HG03175 (cell line): Measurements from ENCODE around the gene PSME2.
A peak's percentile ranks its signal among the peaks of the same experiment; 100 is the strongest.

Experiments
- ATAC-seq: cut with Tn5 transposase; IDR thresholded peaks from one replicate; pipeline ENCODE4 v1.9.1; 2021; ENCODE audit warnings: mild to moderate bottlenecking, moderate library complexity; ENCODE audit not compliant: unreplicated experiment

PSME2 gene

DNA sequence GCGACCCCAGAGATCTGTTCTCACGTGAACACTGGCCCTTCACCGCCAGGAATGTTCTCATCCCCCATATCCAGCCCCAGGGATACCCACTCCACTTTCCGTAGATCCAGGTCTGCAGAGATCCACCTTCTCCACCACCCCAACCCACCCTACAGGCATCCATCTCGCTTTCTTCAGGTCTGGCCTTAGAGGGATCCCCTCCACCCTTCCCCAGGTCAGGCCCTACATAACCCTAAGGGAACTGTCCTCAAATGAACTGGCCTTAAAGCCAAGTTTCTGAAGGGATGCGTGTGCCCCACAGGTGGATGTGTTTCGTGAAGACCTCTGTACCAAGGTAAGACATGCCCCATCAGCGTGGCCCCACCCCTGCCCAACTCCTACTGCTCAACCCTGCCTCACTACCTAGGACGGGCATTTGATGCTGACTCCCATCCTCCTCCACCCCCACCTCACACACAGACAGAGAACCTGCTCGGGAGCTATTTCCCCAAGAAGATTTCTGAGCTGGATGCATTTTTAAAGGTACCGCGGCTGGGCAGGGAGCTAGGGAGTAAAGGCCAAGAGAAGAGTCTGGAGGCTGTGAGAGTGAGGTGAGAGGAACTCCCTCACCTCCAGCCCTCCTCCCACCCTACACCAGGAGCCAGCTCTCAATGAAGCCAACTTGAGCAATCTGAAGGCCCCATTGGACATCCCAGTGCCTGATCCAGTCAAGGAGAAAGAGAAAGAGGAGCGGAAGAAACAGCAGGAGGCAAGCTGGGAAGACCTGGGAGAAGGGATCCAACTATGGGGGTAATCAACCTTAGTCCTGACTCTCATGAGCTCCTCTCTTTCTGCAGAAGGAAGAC lies 9.5 kb downstream of the PSME2 start:
- no peak for ATAC-seq

DNA sequence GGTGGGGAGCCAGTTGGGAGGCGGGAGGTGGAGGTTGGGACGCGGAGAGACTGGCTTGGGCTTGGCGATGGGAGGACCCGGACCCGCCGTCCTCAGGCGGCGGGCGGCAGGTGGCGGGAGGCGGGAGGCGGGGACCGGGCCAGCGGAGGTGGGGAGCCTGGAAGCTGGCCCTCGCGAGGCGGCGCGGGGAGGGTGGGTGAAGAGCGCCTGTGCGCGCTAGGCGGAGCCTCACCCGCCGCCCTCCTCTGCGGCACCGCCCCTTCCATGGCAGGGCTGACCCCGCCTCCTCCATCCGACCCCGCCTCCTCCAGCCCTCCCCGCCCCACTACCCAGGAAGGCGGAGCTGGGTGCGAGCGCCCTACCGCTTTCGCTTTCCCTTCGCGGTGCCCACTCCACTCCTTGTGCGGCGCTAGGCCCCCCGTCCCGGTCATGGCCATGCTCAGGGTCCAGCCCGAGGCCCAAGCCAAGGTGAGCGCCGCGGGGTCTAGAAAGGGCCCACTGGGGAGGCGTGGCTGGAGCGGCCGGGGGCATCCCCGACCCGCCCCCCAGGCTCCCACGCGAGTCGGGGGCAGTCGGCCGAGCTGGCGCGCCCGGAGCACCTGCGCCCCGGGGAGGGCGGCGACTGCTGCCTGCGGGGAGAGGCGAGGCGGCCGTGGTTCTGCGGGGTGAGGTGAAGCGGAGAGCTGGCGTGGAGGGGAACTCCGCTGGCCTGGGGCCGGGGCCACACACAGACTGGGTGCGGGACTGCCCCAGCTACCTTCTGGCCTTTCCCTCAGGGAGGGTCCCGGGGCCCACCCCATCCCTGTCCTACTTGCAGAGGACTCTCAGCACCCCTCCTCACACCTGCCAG lies 10.4 kb downstream of the PSME2 start, which contains the start of gene PSME1:
Gene PSME1 (plus strand): TSS at position 361 of the 850 bp plus-strand sequence. CDS start 69 bp downstream, at position 430.
- ATAC-seq, result peak; percentile 92

DNA sequence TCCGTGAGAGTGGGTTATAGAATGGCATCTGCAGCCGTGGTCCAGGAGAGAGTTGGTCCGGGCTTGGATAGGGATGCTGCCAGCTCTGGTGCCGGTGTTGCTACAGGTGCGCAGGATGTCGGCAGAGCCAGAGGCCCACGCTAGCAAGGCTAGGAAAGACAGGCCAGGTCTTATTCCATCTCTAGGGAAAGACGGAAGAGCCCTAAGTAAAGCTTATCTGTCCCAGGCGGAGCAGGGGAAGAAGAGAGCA lies 10.9 kb downstream of the PSME2 start:
- ATAC-seq, result no peak

DNA sequence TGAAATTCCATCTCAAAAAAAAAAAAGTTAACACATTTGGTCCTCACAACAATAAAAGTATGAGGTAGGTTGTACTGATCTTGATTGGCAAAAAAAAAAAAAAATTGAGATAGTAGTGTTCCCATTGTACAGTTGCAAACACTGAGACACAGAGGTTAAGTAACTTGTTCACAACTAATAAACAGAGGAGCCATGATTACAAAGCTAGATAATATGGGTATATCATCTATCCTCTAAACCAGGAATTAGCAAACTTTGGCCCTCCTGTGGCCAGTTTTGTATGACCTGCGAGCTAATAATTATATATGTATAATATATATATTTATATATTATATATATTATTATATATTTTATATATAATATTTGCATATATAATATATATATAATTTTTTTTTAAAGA lies 12.7 kb downstream of the PSME2 start:
- no peak for ATAC-seq

DNA sequence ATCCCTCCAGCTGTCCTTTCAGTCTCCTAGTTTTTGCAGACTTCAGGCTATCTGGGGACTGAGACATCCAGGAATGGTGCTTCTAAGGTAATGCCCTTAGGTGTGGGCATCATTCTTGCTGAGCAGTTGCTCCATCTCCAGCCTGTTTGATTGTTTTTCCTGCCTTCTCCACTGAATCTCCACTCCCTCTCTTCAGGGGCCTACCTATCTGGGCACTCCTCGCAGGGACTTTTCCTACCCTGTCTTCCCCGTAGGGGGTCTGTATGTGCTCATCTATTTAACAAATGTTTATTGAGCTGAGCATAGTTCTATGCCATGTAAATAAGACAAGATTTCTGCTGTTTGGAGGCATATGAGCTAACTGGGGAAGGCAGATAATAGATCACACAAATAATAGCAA lies 13.4 kb downstream of the PSME2 start:
- no peak for ATAC-seq

DNA sequence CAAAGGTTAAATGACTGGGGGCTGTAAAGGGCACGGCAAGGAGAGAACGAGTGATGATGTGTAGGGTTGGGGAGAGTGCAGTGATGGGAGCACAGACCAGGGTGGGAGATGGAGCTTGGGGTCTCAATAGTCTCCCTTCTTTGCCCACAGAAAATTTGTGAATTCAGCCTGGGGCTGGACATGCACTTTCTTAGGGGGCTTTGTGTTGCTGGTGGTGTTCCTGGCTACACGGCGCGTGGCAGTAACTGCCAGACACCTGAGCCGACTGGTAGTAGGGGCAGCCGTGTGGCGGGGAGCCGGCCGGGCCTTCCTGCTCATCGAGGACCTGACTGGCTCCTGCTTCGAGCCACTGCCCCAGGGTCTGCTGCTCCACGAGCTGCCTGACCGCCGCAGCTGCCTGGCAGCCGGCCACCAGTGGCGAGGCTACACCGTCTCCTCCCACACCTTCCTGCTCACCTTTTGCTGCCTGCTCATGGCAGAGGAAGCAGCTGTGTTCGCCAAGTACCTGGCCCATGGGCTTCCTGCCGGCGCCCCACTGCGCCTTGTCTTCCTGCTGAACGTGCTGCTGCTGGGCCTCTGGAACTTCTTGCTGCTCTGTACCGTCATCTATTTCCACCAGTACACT lies 14.2 kb downstream of the PSME2 start:
- ATAC-seq, result no peak

DNA sequence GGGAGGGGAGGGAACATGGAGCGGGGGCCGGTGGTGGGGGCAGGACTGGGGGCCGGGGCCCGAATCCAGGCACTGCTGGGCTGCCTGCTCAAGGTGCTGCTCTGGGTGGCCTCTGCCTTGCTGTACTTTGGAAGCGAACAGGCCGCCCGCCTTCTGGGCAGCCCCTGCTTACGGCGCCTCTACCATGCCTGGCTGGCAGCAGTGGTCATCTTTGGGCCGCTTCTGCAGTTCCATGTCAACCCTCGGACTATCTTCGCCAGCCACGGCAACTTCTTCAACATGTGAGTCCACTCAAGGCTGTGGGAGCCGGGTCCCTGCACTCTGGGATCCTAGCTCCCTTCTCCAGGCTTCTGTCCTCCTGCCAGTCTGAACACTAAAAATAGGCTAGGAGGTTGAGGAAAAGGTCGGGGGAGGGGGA lies 14.9 kb downstream of the PSME2 start:
- no peak for ATAC-seq

DNA sequence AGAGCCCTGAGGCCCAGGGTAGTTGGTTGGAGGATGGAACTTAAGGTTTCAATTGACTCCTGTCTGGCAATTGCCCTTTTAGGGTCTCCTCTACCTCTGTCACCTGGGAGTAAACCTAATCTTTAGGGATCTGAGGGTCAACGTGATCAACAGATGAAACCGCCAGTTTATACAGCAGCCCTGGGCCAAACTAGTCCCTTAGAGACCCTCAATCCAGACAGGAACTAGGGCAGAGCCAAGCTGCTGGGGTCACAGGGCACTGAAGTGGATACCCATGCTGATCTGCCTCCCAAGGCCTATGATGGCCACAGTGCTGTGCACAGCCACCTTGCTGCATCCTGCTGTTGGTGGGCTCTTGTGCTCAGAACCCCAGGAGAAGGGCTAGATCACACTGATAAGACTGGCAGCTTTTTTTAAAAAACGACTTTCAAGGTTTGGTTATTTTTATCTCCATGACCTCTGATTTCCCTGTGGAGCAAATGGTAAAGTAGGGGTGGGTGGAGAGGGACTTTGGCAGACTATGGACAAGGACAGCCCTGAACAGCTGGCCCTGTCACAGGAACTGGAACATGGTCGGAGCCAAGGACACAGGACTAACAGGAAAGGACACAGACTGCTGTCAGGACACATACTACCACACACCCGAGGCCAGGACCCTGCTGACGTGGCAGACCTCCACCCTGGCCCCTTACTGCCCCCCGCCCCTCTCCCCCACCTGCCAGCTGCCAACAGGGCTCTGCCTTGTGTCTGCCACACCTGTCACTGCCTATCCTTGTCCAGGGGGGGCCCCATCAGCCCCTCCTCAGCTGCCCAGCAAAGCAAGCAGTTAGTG lies 15.5 kb downstream of the PSME2 start:
- ATAC-seq, result no peak

DNA sequence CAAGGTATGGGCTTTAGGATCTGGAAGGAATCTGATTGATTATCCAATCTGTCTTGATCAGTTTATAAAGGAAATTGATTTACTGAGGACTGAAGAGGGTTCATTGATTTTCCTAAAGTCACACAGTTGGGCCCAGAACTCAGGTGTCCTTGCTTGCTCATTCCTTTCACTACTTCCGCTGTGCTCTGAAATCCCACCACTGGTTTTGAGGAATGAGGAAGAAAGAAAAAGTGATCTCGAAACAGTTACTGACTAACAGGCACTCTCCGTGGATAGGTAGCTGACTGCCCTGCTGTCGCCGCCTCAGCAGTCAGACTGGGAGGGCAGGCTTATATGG lies 16.1 kb downstream of the PSME2 start, which contains the start of gene FITM1:
Gene FITM1 (plus strand): TSS at position 280 of the 337 bp plus-strand sequence. CDS start 905 bp downstream, outside the sequence.
- ATAC-seq, result no peak

DNA sequence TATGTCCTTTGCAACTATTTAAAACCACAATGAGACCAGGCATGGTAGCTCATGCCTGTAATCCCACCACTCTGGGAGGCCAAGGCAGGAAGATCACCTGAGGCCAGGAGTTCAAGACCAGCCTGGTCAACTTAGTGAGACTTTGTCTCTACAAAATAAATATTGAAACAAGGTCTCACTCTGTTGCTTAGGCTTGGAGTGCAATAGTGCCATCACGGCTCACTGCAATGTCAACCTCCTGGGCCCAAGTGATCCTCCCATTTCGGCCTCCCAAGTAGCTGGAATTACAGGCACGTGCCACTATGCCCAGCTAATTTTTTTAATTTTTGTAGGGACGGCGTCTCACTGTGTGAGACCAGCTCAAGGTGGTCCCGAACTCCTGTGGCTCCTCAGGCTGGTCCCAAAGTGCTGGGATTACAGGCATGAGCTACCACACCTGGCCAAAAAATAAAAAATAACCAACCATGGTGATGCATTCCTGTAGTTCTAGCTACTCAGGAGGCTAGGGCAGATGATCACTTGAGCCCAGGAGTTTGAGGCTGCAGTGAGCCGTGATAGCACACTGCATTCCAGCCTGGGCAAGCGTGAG lies 16.9 kb downstream of the PSME2 start:
- ATAC-seq, result no peak

DNA sequence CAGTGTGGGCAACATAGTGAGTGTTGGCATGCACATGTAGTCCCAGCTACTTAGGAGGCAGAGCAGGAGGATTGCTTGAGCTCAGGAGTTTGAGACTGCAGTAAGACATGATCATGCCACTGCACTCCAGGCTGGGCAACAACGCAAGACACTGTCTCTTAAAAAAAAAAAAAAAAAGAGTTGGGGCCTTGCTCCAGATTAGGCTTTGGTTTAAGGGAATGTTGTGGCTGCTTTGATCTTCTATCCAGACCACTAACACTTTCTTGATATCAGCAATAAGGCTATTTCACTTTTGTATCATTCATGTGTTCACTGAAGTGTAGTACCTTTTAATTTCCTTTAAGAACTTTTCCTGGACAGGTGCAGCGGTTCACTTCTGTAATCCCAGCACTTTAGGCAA lies 18.7 kb downstream of the PSME2 start:
- ATAC-seq, result no peak

DNA sequence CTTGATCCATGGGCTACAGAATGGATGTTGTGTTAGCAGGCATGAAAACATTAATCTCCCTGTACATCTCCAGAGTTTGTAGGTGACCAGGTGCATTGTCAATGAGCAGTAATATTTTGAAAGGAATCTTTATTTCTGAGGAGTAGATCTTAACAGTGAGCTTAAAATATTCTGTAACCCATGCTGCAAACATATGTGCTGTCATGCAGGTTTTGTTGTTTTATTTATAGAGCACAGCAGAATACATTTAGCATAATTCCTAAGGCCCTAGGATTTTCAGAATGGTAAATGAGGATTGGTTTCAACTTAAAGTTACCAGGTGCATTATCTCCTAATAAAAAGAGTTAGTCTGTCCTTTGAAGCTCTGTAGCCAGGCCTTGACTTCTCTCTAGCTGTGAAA lies 19.5 kb downstream of the PSME2 start:
- no peak for ATAC-seq

DNA sequence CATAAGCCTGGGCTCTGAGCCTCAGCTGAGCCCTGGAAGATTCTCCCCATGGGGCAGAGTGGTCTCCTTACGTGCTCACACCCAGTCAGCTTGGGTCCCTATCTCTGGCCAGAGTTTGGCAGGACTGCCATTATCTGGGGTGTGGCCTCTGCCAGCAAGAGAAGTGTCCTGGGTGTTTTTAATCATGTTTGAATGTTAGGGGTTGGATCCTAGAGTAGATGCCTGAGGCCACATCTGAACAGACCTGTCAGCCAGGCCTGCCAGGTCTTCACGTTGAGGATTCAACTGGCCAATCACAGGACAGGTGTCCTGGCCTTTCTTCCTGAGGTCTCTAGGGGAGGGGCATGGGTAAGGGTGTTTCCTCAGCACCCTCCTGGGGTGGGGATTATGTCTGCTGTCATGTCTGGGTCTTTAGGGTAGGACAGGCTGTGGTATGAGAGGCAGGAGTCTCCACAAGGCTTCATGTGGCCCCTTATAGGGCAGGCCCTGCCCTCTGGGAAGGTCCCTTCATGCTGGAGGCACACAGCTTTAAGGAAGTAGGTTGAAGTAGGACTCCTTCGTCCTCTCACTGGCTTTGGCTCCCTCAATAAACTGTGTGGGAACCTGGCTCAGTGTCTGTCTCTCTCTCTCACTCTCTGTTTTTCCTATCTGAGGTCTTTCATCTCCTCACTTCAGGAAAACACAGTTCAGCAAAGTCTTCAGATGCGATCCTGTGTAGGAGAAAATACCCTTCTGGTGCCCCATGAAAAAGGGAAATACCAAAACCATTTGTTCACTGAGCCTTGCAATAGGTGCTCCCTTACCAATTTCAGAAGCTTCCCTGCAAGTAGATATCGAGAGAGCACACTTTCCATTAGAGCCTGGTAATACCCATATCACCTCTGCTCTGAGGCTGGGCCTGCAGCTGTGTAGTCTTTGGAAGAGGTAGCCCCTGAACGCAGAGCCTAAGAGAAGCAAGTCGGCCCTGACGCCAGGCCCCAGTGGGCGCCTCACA lies 22.7 kb downstream of the PSME2 start:
- ATAC-seq, result peak; percentile 53

DNA sequence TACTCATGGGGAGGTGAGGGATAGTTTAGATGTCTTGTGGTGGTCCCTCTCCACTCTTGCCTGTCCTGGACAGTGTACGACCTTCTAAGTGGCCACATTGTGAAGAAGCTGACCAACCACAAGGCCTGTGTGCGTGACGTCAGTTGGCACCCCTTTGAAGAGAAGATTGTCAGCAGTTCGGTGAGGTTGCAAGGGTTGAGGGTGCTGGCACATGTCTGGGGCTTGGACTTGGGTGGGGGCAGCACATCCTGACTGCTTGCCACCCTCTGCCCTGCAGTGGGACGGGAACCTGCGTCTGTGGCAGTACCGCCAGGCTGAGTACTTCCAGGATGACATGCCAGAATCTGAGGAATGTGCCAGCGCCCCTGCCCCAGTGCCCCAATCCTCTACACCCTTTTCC lies 23.5 kb downstream of the PSME2 start:
- no peak for ATAC-seq

DNA sequence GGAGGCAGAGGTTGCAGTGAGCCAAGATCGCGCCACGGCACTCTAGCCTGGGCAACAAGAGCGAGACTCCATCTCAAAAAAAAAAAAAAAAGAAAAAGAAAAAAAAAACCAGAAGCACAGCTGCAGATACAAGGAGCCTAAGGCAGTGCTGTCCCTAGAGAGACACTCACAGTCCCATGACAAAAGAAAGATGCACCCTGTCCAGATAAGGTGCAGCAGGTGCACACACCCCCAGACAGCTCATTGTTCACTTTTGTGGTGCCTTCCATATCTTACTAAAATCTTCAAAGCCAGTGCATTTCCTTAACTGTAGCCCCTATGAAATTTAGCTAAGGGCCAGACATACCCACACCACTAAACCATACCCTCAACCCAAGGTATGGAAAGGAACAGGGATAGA lies 24.0 kb downstream of the PSME2 start:
- no peak for ATAC-seq

DNA sequence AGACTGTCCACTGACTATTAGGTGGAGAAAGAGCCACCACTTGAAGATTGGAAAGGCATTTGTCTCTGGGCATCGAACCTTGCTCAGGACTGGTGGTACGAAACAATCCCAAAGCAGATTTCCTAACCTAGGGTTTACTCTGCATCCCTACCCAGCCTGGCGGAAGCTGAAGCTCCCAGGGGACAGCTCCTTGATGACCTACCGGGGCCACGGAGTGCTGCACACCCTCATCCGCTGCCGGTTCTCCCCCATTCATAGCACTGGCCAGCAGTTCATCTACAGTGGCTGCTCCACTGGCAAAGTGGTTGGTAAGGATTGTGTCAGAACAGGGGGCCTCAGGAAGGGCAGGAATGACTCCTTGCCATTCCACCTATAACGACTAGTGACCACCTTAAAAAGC lies 25.2 kb downstream of the PSME2 start:
- ATAC-seq, result no peak

DNA sequence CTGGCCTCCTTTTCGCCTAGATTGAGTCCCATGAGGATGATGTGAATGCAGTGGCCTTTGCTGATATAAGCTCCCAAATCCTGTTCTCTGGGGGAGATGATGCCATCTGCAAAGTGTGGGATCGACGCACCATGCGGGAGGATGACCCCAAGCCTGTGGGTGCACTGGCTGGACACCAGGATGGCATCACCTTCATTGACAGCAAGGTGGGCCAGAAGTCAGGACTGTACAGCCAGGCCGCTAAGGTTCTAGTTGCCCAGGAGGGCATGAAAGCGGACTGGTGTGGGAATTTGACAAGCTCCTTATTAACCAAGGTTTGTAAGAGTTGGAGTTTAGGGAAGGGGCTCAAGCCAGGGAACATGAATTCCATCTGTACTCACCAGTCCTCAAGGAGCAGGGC lies 26.7 kb downstream of the PSME2 start:
- no peak for ATAC-seq

DNA sequence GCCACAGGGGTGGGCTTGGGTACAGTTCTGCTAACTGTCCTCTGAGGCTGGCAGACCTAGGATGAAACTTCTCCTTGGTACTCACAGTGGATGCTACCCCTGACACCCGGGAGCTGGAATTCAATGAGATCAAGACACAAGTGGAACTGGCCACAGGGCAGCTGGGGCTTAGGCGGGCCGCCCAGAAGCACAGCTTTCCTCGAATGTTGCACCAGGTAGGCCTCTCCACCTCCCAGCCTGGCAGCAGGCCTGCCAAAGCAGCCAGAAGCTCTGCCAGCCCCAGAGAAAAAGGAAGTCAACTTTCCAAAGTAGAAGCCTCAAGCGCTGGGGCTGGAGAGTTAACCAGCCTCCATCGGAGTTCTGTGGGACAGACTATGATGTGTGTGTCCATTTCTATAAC lies 29.2 kb downstream of the PSME2 start:
- no peak for ATAC-seq

DNA sequence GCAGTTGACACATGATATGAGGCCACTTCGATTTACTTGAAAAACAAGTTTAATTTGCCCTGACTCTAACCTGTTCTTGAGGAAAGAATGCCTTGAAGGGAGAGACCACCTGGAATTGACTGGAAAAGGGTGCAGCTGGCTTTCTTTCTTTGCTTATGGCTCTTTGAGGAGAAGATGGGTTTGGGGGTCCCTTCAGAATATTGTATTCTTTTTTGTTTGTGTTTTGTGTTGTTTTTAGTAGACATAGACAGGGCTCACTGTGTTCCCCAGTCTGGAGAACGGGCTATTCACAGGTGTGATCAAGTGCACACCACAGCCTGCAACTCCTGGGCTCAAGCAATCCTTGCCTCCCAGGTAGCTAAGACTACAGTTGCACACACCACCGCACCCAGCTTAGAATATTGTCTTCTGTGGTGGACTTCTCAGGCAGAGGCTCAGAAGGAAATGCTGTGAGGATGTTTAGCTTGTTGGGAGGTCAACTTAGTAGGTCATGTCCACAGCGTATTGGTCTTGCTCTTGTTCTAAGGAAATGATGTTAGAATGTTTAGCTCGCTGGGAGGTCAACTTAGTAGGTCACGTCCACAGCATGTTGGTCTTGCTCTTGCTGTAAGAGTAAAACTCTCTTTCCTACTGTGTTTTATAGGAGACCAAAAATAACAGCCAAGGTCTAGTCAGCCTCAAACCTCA lies 30.1 kb downstream of the PSME2 start:
- no peak for ATAC-seq
